ENCODE data around the gene CHD1. TPM values are rescaled to one million over a fixed set of nuclear protein-coding genes. Genes with fewer than 3 reads are reported as not detected.
A peak's percentile ranks its signal among the peaks of the same experiment; 100 is the strongest.

Gene CHD1
- total RNA-seq, result 10 to 100 TPM; 51.4 to 83.0 (median 63.8) TPM

- Histone ChIP-seq H3K36me3 (peaks cover under 1 to 1% of the 10 kb centered on the region in 2 donors), H3K4me1 (peaks cover 13 to 25% of the 10 kb centered on the region in 2 donors), H3K27ac (peak within 1 kb of the TSS; percentile 99), H3K9me3 (no peaks in the 10 kb centered on the region), H3K27me3 (no peaks in the 10 kb centered on the region), H3K4me3 (replicated peaks in 1 of 3) (peak within 1 kb of the TSS; percentile 45 to 94 (median 88))
- DNase-seq, result peak; percentile 94 to 96
- intact Hi-C loops (cut with DNase I), result no loop called here
- WGBS, 2 donors, result 0 to 1% methylated on average over 4 to 52 of the region's 101 CpGs
- TF ChIP-seq CTCF (IDR thresholded peaks at IDR 0.05) (no peak), POLR2A (IDR thresholded peaks at IDR 0.05) (peak; percentile 86 to 96)
Measured at GRCh38 chr5:98928873-98929709, at the start of gene CHD1. CHD1 (minus strand) TSS chr5:98929007; CDS start chr5:98926386, 2,621 bp downstream.

GRCh38 chr5:98978528-98978927 lies 49.7 kb upstream of the CHD1 start:
- no peak overlapping the region for H3K27ac ChIP-seq
- H3K36me3 ChIP-seq, result no peaks in the 10 kb centered on the region
- no peaks in the 10 kb centered on the region for H3K4me1 ChIP-seq
- TF ChIP-seq POLR2A (IDR thresholded peaks at IDR 0.05) (no peak), CTCF (IDR thresholded peaks at IDR 0.05) (no peak)
- H3K4me3 ChIP-seq (replicated peaks in 1 of 3), result no peak overlapping the region
- H3K9me3 ChIP-seq, result no peaks in the 10 kb centered on the region
- 97 to 98% methylated on average over 1 of the region's 1 CpG for WGBS, 2 donors
- H3K27me3 ChIP-seq, result no peaks in the 10 kb centered on the region
- DNase-seq, result no peak
- intact Hi-C loops (cut with DNase I), result no loop called here

- WGBS, 2 donors, result 36% methylated on average over 1 of the region's 1 CpG
- TF ChIP-seq POLR2A (IDR thresholded peaks at IDR 0.05), result no peak
- TF ChIP-seq CTCF (IDR thresholded peaks at IDR 0.05), result no peak
- DNase-seq, result peak; percentile 41 to 60
- intact Hi-C loops (cut with DNase I), result no loop called here
- H3K4me3 ChIP-seq (replicated peaks in 1 of 3), result no peak overlapping the region
- no peaks in the 10 kb centered on the region for H3K4me1 ChIP-seq
- no peak overlapping the region for H3K27ac ChIP-seq
- no peaks in the 10 kb centered on the region for H3K36me3 ChIP-seq
- H3K27me3 ChIP-seq, result no peaks in the 10 kb centered on the region
- H3K9me3 ChIP-seq, result no peaks in the 10 kb centered on the region
Measured at GRCh38 chr5:98977723-98978122, 48.9 kb upstream of the CHD1 start.

- no peak overlapping the region for H3K4me3 ChIP-seq (replicated peaks in 1 of 3)
- no peaks in the 10 kb centered on the region for H3K9me3 ChIP-seq
- no peak overlapping the region for H3K27ac ChIP-seq
- DNase-seq, result no peak
- H3K4me1 ChIP-seq, result no peaks in the 10 kb centered on the region
- TF ChIP-seq POLR2A (IDR thresholded peaks at IDR 0.05) (no peak), CTCF (IDR thresholded peaks at IDR 0.05) (no peak)
- H3K36me3 ChIP-seq, result no peaks in the 10 kb centered on the region
- intact Hi-C loops (cut with DNase I), result no loop called here
- 74 to 76% methylated on average over 4 of the region's 4 CpGs for WGBS, 2 donors
- H3K27me3 ChIP-seq, result no peaks in the 10 kb centered on the region
Measured at GRCh38 chr5:98975682-98976407, 47.0 kb upstream of the CHD1 start.

DNA sequence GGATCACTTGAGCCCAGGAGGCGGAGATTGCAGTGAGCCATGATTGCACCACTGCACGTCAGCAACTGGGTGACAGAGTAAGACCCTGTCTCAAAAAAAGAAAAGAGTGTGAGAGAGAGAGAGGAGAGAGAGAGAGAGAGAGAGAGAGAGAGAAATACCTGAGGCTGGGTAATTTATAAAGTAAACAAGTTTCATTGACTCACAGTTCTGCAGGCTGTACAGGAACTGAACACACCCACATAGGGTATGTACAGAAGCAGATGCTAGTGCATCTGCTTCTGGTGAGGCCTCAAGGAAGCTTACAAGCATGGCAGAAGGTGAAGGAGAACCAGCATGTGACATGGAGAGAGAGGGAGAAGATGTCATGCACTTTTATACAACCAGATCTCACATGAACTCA lies 46.4 kb upstream of the CHD1 start:
- Histone ChIP-seq H3K27me3 (no peaks in the 10 kb centered on the region), H3K9me3 (no peaks in the 10 kb centered on the region), H3K4me1 (no peaks in the 10 kb centered on the region), H3K27ac (no peak overlapping the region), H3K36me3 (no peaks in the 10 kb centered on the region), H3K4me3 (replicated peaks in 1 of 3) (no peak overlapping the region)
- intact Hi-C loops (cut with DNase I), result no loop called here
- 89 to 92% methylated on average over 2 of the region's 2 CpGs for WGBS, 2 donors
- DNase-seq, result no peak
- TF ChIP-seq CTCF (IDR thresholded peaks at IDR 0.05), result no peak
- TF ChIP-seq POLR2A (IDR thresholded peaks at IDR 0.05), result no peak

Measured in thyroid gland (tissue), 4 donors.